Upper lobe of right lung (tissue), 1 donor: ENCODE data around the gene TESK2. TPM values are rescaled to one million over a fixed set of nuclear protein-coding genes. Genes with fewer than 3 reads are reported as not detected.

ENCODE experiments used
- ATAC-seq: fragments of 200-7000 bp; cut with Tn5 transposase; one replicate; pipeline ENCODE4 v1.9.1; 2020; ENCODE audit warnings: mild to moderate bottlenecking, moderate library complexity
- DNase-seq: peaks from one replicate; pipeline ENCODE4 v3.0.0-alpha.2; 2020
- H3K27ac ChIP-seq: fragments of 200-600 bp; one replicate; pipeline ENCODE4 v1.8.0; 2022
- H3K27me3 ChIP-seq: fragments of 200-600 bp; one replicate; pipeline ENCODE4 v1.8.0; 2022; ENCODE audit warnings: mild to moderate bottlenecking
- H3K36me3 ChIP-seq: fragments of 200-600 bp; one replicate; pipeline ENCODE4 v1.8.0; 2022
- H3K4me1 ChIP-seq: fragments of 200-600 bp; one replicate; pipeline ENCODE4 v1.8.0; 2022
- H3K4me3 ChIP-seq: fragments of 200-600 bp; one replicate; pipeline ENCODE4 v1.8.0; 2022; ENCODE audit warnings: mild to moderate bottlenecking
- H3K9me3 ChIP-seq: fragments of 200-600 bp; one replicate; pipeline ENCODE4 v1.8.0; 2022
- CTCF ChIP-seq: fragments of 200-600 bp; IDR thresholded peaks from one replicate; pipeline ENCODE4 v1.8.0; 2022; ENCODE audit warnings: antibody characterized with exemption
- intact Hi-C: fragments of 100-400 bp; cut with DNase I; formaldehyde crosslinking; loops from one replicate; pipeline ENCODE4 v1.11.0; 2022
- total RNA-seq: library from RNA; stranded (reverse); fragmentation: NEBNext Ultra II Directional; extraction: Animal tissue kit (Norgen Biotek cat#: 25700); gene quantifications from one replicate; pipeline ENCODE4 v1.2.1, GENCODE V29; 2021
- donor health status: DM: no; HTN: yes; CAD: no; lungs with severe emphysema.

TESK2 gene
- total RNA-seq, 1 donor from 2014 or later: 8.4 TPM

GRCh38 chr1:45303520-45304310, 187.2 kb downstream of the TESK2 start:
- H3K4me3 ChIP-seq: peak overlapping the region; percentile 84
- H3K4me1 ChIP-seq: peaks cover 11% of the 10 kb centered on the region
- peak; percentile 68 for TF ChIP-seq CTCF
- intact Hi-C loops: no loop called here
- ATAC-seq (peak; percentile 97), DNase-seq (peak; percentile 100)
- H3K27me3 ChIP-seq: no peaks in the 10 kb centered on the region
- H3K27ac ChIP-seq: peak overlapping the region; percentile 92
- no peaks in the 10 kb centered on the region for H3K36me3 ChIP-seq
- H3K9me3 ChIP-seq: no peaks in the 10 kb centered on the region

DNA sequence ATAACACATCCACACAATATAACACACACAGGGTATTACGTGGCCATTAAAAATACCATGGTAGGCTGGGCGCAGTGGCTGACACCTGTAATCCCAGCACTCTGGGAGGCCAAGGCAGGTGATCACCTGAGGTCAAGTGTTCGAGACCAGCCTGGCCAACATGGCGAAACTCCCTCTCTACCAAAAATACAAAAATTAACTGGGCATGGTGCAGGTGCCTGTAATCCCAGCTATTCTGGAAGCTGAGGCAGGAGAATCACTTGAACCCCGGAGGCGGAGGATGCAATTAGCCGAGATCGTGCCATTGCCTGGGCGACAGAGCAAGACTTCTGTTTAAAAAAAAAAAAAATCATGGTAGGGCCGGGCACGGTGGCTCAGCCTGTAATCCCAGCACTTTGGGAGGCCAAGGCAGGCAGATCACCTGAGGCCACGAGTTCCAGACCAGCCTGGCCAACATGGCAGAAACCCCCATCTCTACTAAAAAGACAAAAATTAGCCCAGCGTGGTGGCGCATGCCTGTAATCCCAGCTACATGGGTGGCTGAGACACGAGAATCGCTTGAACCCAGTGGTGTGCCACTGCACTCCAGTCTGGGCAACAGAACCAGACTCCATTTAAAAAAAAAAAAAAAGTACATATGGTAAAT, 188.3 kb downstream of the TESK2 start:
- H3K9me3 ChIP-seq: no peaks in the 10 kb centered on the region
- no peak for TF ChIP-seq CTCF
- no peak for DNase-seq
- no peaks in the 10 kb centered on the region for H3K27me3 ChIP-seq
- peaks cover 11% of the 10 kb centered on the region for H3K4me1 ChIP-seq
- peak overlapping the region; percentile 82 for H3K27ac ChIP-seq
- H3K36me3 ChIP-seq: no peaks in the 10 kb centered on the region
- H3K4me3 ChIP-seq: peak overlapping the region; percentile 84
- ATAC-seq: no peak
- intact Hi-C loops: no loop called here

DNA sequence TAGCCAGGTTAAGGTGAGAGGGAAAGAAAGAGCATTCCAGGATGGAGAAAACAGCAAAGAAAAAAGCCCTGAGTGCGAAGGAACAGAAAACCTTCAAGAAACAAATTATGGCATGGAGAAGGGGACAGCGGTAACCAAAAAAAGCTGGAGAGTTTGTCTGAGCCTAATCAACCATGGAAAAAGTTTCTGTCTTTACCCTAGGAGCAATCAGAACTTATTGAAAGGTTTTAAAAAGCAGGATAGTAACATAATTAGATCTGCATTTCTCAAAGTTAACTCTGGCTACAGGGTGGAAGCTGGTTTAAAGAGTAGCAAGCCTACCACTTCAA, 190.3 kb downstream of the TESK2 start:
- intact Hi-C loops: no loop called here
- Histone ChIP-seq H3K36me3 (no peaks in the 10 kb centered on the region), H3K4me3 (no peak overlapping the region), H3K27ac (no peak overlapping the region), H3K9me3 (no peaks in the 10 kb centered on the region), H3K4me1 (peaks cover 11% of the 10 kb centered on the region), H3K27me3 (no peaks in the 10 kb centered on the region)
- no peak for ATAC-seq
- DNase-seq: no peak
- TF ChIP-seq CTCF: no peak

DNA sequence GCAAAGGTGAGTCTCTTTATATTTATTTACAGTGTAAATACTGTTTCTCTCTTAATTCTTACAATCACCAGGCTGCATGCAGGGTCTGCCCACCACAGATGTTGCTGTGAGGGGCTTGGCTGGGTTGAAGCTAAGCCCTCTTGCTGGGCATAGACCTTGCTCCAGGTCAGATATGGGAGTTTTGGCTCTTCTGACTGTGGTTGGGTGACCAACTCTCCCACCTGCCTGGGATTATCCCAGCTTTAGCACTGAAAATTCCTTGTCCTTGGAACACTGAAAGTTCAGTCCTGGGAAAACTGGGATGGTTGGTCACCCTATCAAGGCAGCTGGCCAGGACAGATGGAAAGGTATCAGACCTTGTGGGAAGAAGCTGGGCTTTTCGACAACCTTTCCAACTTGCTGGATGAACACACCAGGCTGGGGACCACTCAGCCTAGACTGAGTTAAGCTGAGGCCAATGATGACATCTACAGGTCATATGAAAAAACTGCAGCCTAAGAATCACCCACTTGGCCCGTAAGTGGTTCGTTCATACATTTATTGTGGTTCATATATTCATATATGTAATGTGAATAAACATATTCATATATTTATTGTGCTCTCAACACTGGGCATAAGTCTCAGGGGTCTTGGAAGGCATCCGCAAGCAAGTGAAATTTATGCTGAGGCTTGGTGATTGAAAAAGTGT, 190.8 kb downstream of the TESK2 start:
- Histone ChIP-seq H3K27ac (no peak overlapping the region), H3K27me3 (no peaks in the 10 kb centered on the region), H3K36me3 (no peaks in the 10 kb centered on the region), H3K4me3 (no peak overlapping the region), H3K4me1 (peaks cover 11% of the 10 kb centered on the region), H3K9me3 (no peaks in the 10 kb centered on the region)
- peak; percentile 16 for ATAC-seq
- intact Hi-C loops: loop anchor here (5.0 kb wide), 1 partner anchor 283 kb away; no protein-coding TSS in a partner anchor
- peak; percentile 82 for TF ChIP-seq CTCF
- no peak for DNase-seq

GRCh38 chr1:45299296-45299695, 191.7 kb downstream of the TESK2 start:
- Histone ChIP-seq H3K4me1 (peaks cover 4% of the 10 kb centered on the region), H3K27ac (no peak overlapping the region), H3K9me3 (no peaks in the 10 kb centered on the region), H3K27me3 (no peaks in the 10 kb centered on the region), H3K36me3 (no peaks in the 10 kb centered on the region), H3K4me3 (no peak overlapping the region)
- intact Hi-C loops: loop anchor here (5.0 kb wide), 1 partner anchor 282 kb away; no protein-coding TSS in a partner anchor
- DNase-seq (no peak), ATAC-seq (no peak)
- no peak for TF ChIP-seq CTCF
